GM04504 (cell line): ENCODE measurements around the gene TEP1.
A peak's percentile ranks its signal among the peaks of the same experiment; 100 is the strongest.

ENCODE experiments used
- DNase-seq: peaks from one replicate; pipeline ENCODE4 v3.0.0-alpha.2; 2012; ENCODE audit warnings: low read depth

The TEP1 gene

DNA sequence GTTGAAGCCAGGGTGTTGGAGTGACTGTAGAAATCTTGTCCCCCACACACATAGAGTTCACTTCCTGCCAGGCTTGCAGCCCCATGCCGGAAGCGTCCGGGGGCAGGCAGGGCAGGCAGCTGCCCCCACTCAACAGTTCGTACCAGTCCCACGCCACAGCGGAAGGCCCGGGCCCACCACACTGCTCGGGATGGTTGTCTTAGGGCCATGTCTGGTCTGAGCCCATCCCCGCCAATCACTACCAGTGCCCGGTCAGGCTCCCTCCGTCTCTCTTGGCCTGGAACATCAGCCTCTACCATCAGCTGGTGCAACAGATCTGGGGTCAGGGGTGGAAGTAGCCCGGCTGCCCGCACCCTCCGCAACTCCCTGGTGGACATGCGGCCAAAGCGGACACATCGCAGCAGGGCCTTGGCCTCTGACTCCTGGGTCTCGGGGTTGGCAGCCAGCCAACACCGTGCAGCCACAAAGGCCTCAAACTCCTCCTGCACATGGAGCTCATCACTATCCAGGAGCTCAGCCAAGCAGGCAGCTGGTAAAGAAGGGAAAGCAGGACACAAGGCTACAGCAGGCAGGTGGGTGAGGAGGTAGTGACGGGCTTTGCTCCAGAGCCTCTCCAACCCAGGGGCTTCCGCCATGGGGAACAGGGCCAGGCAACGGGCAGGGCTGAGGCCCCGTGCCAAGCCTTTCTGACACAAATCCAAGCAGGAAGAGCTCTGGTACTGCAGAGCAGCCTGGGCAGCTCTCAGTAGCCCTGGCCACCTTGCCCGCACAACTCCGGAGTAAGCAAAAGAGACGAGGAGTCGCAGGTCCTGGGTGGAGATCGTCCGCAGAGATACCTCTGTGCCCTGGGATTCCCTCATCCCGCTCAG, 16.7 kb upstream of the TEP1 start:
- DNase-seq: no peak

DNA sequence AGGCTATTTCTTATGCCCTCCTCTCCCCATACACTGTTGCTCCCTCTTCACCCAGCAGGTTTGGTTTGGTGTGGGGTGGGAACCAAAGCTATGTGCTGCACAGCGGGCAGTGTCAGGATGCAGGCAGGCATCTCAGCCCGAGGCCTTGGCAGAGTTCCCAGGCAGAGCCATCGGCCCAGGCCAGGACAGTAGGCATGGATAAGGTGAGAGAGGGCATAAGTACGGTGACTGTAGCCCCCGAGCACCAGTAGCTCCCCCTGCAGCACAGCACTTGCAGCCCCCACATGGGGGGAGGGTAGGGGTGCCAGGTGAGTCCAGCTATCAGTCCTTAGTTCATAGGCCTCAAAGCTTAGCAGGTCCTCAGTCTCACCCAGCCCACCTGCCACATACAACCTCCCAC, 15.5 kb upstream of the TEP1 start:
- no peak for DNase-seq

DNA sequence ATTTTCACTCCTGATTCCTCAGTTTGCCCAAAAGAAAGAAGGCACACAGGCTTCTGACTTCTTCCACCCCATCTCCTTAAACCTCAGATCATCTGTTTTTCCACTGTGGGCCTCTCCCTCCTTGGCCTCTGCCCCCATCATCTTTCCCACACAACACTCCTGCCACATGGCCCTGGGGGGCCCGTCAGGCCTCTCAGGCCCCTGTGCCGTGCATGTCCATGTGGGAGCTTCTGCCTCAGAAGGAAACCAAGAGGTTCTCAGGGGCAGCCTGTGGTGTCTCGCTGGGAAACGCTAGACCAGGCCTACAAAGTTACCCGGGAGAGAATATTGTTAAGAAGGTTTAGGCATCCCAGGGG, 14.7 kb upstream of the TEP1 start:
- DNase-seq: no peak

DNA sequence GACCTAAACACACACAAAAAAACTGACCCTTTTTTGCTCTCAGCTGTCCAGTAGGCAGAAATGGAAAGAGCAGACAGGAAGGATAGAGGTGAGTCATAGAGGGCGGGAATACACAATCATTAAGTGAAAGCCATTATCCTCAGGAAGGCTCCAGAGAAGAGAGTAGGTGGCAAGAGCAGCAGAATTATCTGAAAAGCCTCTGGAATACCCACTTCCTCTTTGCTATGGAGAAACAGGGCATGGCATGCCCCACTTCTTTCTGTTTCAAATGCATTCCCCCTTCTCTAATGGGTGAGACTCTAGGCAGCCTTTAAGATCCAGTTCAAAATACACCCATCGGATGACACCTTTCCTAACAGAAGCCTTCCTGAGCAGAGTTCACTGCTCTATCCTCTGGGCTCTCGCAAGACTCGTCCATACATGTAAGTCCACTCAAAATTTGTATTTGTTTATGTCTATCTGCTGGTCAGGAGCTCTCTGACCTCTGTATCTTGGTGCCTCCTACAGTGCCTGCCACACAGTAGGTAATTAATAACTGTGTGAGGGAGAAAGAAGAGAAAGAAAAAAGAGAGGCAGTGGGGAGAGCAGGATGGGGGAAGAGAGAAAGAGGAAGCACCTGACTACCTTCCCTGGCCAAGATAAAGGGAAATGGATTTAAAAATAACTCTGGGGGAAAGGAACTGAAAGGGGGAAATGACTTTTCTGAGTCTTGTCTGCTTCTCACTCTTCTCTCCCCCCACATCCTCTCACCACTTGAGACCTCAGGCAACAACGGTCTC, 14.1 kb upstream of the TEP1 start:
- DNase-seq: no peak

DNA sequence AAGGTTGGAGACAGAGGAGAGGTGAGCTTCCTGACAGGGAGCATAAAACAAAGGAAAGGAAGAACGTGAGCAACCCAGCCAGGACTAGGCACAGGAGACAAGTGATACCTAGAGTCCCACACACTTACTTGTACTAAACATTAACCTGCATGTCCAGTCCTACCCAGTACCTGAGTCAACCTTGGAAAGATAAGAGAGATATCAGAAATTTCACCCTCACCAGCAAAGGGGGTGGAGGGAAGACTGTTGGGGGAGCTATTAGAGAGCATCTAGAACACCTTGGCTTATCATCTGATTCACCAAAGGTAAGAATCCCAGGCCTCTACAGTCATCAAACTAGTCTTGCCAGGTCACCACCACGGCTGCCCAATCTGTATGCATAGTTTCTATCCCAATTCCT, 11.6 kb upstream of the TEP1 start:
- DNase-seq: no peak

DNA sequence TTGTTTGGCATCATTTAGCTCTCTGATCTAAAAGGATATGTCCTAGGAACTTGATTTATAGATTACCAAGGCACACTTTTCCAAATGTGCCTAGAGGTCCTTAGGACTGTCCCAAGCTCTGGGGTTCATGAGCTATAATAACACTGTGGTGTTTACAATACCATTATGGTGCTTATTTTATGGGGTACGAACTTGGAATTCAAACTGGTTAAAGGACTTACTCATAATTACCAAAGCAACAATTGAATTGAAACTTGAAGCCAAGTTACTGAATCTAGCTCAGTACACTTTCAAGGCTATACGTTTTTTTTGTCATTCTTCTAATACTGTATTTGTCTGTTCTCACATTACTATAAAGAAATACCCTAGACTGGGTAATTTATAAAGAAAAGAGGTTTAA, 9.6 kb upstream of the TEP1 start:
- DNase-seq: no peak

DNA sequence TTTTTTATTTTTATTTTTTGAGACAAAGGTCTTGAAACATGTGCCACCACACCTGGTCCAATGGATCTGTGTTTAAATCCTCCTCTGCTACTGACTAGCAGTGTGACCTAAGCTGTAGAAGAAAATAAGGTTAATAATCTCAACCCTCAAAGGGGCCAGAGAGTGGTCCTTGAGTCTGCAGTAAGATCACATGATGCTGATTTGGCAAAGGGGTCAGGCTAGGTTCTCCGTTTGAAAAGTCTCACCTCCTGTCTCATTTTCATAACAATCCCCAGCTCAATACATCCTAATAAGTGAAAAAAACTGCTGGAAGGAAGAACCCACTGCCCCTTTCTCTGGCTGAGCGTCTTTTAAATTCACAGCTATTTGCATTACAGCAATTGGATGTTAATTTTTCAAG, 8.0 kb upstream of the TEP1 start:
- DNase-seq: no peak

DNA sequence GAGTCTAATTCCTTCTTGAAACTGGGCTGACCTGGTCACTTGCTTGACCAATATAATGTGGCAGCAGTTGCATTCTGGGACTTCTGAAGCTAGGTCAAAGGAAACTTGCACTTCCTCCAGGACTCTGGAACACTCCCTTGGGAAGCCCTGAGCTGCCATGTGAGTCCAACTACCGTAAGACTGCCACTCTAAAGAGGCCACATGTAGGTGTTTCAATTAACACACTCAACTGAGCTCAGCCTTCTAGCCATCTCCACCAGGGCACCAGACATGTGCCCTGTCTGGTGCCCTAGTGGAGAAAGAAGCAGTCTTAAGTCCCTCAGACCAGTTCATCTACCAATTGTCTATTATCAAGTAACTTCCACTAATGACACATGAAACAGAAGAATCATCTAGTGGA, 6.1 kb upstream of the TEP1 start:
- no peak for DNase-seq

DNA sequence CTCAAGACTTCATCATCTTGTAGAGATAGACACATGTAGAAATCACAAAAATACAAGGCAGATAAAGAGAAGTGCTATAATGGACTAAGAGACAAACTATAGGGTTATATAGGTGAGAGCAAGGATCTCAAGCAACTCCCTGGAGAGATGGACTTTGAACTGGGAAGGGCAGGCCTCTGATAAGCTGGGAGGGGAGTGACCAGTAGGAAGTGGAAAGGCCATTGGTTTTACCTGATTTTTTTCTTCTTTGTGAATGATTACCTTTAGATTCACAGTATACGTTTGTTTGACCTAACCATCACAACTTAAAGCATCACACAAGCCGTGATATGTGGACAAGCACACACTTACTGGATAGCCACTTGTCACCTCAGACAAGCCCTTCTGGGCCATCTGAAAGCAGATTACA, 5.2 kb upstream of the TEP1 start:
- DNase-seq: no peak

DNA sequence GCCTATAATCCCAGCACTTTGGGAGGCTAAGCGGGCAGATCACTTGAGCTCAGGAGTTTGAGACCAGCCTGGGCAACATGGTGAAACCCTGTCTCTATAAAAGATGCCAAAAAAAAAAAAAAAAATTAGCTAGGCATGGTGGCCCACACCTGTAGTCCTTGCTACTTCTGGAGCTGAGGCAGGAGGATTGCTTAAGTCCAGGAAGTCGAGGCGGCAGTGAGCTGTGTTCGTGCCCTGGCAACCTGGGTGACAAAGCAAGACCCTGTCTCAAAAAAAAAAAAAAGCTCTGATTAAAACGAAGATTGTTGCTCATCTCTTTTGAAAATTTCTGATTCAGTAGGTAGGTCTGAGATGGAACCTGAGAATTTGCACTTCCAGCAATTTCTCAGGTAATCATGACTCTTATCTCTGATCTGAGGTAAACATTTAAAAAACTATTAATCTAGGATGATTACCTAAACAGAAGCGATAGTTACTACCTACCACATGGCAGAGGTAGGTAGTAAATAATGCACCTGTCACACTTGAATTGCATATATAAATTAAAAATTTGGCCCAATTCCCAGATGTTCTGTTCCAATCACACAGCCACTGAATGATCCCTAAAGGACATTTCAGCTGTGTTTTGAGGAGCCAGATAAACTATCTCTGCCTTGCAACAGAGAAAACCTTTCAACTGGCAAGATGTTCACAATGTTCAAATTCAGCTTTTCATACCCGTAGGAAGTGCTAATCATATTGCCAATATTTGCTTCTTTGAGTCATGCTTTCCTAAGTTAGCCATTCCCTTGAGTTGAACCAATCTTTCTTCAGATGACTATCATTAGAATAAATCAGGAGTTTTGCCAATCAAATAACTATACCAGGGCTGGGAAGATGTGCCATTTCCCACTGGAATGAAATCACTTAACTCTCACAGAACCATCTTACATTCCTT, 4.2 kb upstream of the TEP1 start:
- no peak for DNase-seq

DNA sequence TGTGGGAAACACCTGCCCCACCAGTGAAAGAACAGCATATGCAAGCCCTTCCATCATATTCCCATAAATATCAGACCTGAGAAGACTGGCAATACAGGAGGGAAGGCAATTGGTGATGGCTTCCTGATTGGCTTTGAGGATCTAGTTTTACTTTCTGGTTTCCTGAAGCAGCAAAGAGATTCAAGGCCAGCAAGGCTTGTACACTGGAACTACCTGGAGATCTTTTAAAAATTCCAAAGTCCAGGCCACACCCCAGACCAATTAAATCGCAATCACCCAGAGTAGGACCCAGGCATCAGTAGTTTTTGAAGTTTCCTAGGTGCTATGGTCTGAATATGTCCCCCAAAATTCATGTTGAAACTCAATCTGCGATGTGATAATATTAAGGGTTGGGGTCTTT, 2.9 kb upstream of the TEP1 start:
- DNase-seq: no peak

DNA sequence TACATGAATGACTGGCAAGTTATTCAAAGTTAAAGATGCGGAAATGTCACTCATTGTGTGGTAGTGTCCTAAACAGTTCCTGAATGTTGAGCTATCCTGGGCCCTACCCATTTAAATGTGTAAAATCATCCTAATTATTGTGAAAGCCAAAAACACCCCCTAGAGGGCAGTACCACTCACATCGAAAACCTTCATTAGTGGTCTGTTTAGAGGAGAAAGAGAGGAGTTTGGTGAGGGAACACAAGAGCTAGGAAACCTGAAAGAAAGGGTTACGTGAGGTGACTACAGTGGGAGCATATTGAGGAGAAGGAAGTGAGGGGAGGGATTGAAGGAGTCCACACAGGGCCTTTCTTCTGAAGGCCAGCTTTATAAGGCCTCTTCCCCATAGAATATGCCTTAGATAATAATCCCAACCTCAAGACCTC, 2.5 kb upstream of the TEP1 start:
- DNase-seq: peak; percentile 30

DNA sequence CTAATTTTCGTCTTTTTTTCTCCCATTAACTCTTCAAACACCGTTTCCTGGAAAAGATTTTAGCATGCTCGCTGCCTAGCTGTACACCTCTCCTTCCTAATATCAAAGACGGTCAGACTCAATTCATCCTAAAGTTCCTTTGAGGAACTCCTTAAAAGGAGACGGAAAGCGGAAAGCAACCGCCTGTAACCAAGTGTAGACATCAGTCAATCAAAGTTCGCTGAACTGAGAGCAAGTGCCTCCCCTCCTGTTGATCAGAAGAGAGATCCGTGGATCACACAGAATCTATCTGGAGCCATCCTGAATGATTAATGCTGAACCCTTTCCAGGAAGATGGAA, 412 bp upstream of the TEP1 start:
- no peak for DNase-seq

DNA sequence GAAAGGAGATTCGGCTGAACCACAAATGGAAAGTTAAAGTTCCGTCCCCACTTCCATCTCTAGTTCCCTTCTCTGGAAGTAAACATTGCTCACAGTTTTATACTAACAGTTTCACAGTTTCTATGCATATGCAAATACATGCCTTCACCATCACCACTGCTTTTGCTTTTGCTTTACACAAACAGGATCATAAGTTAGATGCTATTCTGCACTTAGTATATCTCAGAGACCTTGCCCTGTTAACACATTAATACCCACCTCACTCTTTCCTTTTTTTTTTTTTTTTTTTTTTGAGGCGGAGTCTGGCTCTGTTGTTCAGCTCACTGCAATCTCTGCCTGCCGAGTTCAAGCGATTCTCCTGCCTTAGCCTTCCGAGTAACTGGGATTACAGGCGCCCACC, 890 bp downstream of the TEP1 start:
- no peak for DNase-seq

DNA sequence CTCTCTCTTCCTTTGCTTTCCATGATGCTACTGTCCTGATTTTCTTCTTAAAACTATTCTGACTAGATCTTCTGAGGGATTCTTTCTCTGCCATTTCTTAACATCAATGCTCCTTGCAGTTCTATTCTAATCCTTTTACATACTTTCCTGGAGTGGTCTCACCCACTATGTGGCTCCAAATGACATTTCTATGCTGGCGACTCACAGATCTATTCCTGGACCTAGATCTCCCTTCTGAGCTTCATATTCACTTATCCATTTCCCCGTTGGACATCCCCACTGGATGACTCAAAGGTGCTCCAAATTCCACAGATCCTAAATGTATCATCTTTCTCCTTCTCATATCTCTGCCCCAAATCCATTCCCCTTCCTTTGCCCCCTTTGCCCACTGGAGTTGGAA, 4.1 kb downstream of the TEP1 start:
- no peak for DNase-seq

DNA sequence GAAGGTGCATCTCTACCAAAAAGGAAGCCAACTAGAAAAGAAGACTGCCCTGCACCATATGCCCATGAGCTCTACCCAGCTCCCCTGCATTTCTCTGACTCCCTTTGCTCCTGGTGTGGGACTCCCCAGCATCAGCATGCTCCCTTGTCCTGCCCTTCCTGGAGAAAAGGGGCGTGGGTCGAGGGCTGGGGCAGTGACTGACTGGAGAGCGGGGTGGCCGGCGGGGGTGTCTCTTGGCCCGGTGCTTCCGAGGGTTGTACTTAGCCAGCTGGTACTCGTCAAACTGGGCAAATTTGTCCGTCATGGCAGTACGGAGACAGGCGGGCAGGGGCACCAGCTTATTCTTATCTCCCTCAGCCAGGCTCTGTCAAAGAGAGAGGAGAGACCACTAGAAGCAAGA, 9.8 kb downstream of the TEP1 start:
- DNase-seq: no peak

DNA sequence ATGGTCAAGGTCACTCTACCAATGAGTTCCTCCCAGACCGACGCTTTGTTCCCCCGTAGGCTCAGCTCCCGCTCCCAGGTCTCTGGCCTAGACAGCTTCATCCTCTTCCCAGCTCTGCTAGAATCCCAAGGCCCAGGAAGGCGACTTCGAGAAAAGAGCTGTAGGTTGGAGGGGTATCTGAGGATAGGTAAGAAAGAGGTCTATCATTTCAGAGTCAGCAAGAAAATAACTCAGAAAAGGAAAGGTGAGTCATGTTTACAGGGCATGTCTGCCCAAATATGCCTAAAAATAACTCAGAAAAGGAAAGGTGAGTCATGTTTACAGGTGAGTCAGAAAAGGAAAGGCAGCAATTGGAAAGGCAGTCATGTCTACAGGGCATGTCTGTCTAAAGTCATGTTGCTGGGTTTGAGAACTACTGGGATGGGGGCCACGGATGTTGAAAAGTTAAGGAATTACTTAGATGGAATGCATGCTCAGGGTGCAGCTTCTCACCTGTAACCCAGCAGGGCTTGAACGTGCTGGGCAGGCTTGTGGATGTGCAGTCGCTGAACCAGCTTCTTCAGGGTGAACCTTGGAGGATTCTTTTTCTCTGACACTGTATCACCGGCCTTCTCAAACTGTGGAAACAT, 12.2 kb downstream of the TEP1 start:
- no peak for DNase-seq

DNA sequence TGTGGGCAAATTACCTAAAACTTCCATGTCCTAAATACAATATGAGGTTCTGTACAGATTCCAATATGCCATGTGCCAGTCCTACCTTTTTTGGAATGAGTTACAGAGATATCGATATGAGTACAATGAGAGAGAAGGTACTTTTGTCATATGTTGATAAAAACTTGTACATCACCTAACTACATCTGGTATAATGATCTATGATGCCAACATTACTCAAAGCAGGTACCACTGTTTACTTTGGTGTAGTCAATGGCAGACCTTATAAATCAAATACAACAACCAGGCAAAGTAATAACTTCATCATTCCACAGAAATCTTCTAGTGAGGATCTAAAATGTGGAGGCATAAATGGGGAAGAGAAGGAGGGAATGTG, 12.7 kb downstream of the TEP1 start:
- DNase-seq: no peak

DNA sequence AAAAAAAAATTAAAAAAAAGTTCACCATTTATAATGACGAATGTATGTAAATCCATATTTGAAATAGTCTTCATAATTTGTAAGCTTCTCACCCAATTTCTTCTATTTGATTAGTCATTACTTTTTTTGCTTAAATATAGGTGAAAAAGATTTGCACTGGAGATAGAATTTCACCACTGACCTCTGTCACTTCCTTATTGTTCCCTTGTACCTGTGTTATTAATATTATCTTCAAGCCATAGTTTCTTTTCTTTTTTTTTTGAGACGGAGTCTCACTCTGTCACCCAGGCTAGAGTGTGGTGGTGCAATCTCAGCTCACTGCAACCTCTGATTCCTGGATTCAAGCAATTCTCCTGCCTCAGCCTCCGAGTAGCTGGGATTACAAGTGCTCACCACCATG, 15.8 kb downstream of the TEP1 start:
- no peak for DNase-seq

DNA sequence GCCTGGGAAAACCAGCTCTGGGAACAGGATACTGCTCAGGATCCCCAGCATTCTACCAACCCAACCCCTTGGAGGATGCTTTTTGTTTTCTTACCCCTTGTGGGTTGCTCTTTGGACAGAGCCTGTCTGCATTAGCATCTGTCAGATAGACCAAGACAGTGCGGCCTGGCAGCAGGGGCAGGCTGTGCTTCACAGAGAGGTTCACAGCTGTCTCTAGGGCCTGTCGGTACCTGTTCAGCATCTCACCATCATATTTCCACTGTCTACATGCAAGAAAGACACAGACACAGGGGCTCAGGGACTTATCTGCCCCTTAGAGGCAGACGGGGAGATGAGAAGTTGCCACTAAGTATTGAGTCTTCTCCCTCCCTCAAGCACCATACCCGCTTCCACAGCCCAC, 21.8 kb downstream of the TEP1 start:
- DNase-seq: no peak

DNA sequence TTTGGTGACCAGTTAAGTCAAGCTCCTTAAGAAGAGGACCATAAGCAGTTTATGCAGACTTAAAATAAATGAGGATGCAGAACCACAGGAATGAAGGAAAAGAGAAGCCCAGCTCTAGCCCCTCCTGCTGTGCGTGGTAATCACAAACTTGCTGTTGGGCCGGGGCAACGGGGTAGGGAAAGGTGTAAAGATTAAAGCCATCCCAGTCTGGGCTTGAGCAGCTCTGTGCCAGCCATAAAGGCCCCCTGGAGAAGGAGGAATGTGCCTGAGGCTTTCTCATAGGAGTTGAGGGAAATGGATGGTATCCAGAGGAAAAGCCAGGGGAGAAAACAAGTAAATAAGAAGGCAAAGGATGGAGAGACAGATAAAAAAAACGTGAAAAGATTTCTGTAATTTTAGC, 25.1 kb downstream of the TEP1 start:
- no peak for DNase-seq

DNA sequence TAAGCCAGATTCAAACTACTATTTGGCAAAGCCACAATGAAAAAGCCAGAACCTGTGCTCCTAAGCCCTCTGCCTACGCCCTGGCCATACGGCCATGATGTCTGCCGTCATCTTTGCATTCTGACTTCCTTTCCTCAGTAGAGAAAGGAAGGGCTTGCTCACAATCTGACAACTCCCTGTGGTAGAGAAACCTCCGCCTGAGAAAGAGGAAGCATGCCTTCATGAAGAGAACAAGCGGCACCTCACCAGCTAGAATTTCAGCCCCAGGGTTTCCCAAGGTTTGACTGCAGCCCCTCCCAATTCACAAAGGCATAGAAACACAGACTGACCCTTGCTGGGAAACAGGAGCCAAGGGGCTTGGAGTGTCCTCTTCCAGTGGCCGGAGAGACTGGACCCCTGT, 25.7 kb downstream of the TEP1 start:
- DNase-seq: no peak
